GM23338 (cell line): ENCODE results near the gene ATXN7L1. TPM values are rescaled to one million over a fixed set of nuclear protein-coding genes. Genes with fewer than 3 reads are reported as not detected.

Experiments used
- ATAC-seq: fragments of 200-7000 bp; cut with Tn5 transposase; 3 replicates; pipeline ENCODE4 v1.9.1; 2020
- DNase-seq: peaks from one replicate; pipeline ENCODE4 v3.0.0-alpha.2; 2015; ENCODE audit warnings: low spot score
- H2AFZ ChIP-seq: fragments of 200-600 bp; sonication (generic); 2 replicates; pipeline ENCODE4 v1.8.0; 2016; ENCODE audit warnings: antibody characterized with exemption, mild to moderate bottlenecking, moderate library complexity
- H3F3A ChIP-seq: fragments of 200-600 bp; sonication (generic); replicated peaks from 2 replicates; pipeline ENCODE4 v1.8.0; 2017; ENCODE audit warnings: antibody characterized with exemption, mixed run types, low read depth
- H3K27ac ChIP-seq: fragments of 200-600 bp; sonication (generic); 2 replicates; pipeline ENCODE4 v1.6.1; 2016; ENCODE audit warnings: low read depth
- H3K27me3 ChIP-seq: fragments of 200-600 bp; sonication (generic); 2 replicates; pipeline ENCODE4 v1.8.0; 2016; ENCODE audit warnings: mild to moderate bottlenecking, mixed run types, moderate library complexity; ENCODE audit not compliant: insufficient read depth
- H3K36me3 ChIP-seq: fragments of 200-600 bp; sonication (generic); 2 replicates; pipeline ENCODE4 v1.8.0; 2016; ENCODE audit warnings: mild to moderate bottlenecking; ENCODE audit not compliant: insufficient read depth
- H3K4me1 ChIP-seq: fragments of 200-600 bp; sonication (generic); 2 replicates; pipeline ENCODE4 v1.8.0; 2016; ENCODE audit warnings: mild to moderate bottlenecking, moderate library complexity; ENCODE audit not compliant: insufficient read depth
- H3K4me2 ChIP-seq: fragments of 200-600 bp; sonication (generic); 2 replicates; pipeline ENCODE4 v1.7.1; 2017; ENCODE audit warnings: mixed run types
- H3K4me3 ChIP-seq: fragments of 200-600 bp; sonication (generic); 2 replicates; pipeline ENCODE4 v1.6.1; 2016; ENCODE audit warnings: mixed run types
- H3K79me2 ChIP-seq: fragments of 200-600 bp; sonication (generic); replicated peaks from 2 replicates; pipeline ENCODE4 v1.8.0; 2017; ENCODE audit warnings: mild to moderate bottlenecking; ENCODE audit not compliant: insufficient read depth
- H3K9me2 ChIP-seq: fragments of 200-600 bp; sonication (generic); 2 replicates; pipeline ENCODE4 v1.8.0; 2017; ENCODE audit not compliant: insufficient read depth
- H4K20me1 ChIP-seq: fragments of 200-600 bp; sonication (generic); replicated peaks from 2 replicates; pipeline ENCODE4 v1.8.0; 2017; ENCODE audit warnings: mild to moderate bottlenecking; ENCODE audit not compliant: insufficient read depth
- H3K27ac Mint-ChIP-seq: 2 replicates; pipeline ENCODE4 v1.8.0; 2020; ENCODE audit warnings: inconsistent platforms, mild to moderate bottlenecking, moderate library complexity, mixed read lengths
- H3K27me3 Mint-ChIP-seq: 3 replicates; pipeline ENCODE4 v1.8.0; 2022; ENCODE audit warnings: low read depth, mild to moderate bottlenecking, moderate library complexity, mixed read lengths, inconsistent platforms; ENCODE audit not compliant: insufficient read depth, poor library complexity
- H3K36me3 Mint-ChIP-seq: 3 replicates; pipeline ENCODE4 v1.8.0; 2021; ENCODE audit warnings: low read depth, mild to moderate bottlenecking, inconsistent platforms, moderate library complexity, mixed read lengths
- H3K4me1 Mint-ChIP-seq: 3 replicates; pipeline ENCODE4 v1.8.0; 2020; ENCODE audit warnings: mild to moderate bottlenecking, inconsistent platforms, mixed read lengths
- H3K4me3 Mint-ChIP-seq: 3 replicates; pipeline ENCODE4 v1.8.0; 2021; ENCODE audit warnings: moderate library complexity, mild to moderate bottlenecking, inconsistent platforms, mixed read lengths
- H3K9me3 Mint-ChIP-seq: 3 replicates; pipeline ENCODE4 v1.8.0; 2020; ENCODE audit warnings: moderate library complexity, mild to moderate bottlenecking, inconsistent platforms, mixed read lengths
- CREB1 ChIP-seq: fragments of 250-450 bp; sonication (Bioruptor Pico); IDR thresholded peaks from 2 replicates; pipeline ENCODE4 v1.5.0; 2020; ENCODE audit warnings: low read depth, mild to moderate bottlenecking, moderate library complexity
- CTCF ChIP-seq, 2 experiments: fragments of 200-600 bp in 1 of 2; sonication (generic) in 1 of 2; conservative IDR thresholded peaks; 2 replicates each; pipeline versions ENCODE4 v1.5.1 to v1.6.1; 2016 to 2017; ENCODE audit warnings: antibody characterized with exemption in 2 of 2, low read depth in 2 of 2, mild to moderate bottlenecking in 2 of 2, moderate library complexity in 1 of 2
- ETS1 ChIP-seq: IDR thresholded peaks from 2 replicates; pipeline ENCODE4 v1.6.1; 2016; ENCODE audit warnings: antibody characterized with exemption
- EZH2 ChIP-seq: fragments of 200-600 bp; sonication (generic); IDR thresholded peaks from one replicate; pipeline ENCODE4 v1.8.0; 2017; ENCODE audit warnings: antibody characterized with exemption, mild to moderate bottlenecking, low read depth; ENCODE audit not compliant: unreplicated experiment
- EZH2phosphoT487 ChIP-seq: fragments of 200-600 bp; sonication (generic); IDR thresholded peaks from one replicate; pipeline ENCODE4 v1.8.1; 2018; ENCODE audit warnings: antibody characterized with exemption; ENCODE audit not compliant: unreplicated experiment
- JUNB ChIP-seq: IDR thresholded peaks from one replicate; pipeline ENCODE4 v1.6.1; 2016; ENCODE audit warnings: antibody characterized with exemption; ENCODE audit not compliant: unreplicated experiment
- NANOG ChIP-seq: IDR thresholded peaks from 2 replicates; pipeline ENCODE4 v1.6.1; 2016; ENCODE audit warnings: antibody characterized with exemption, borderline replicate concordance
- POLR2AphosphoS5 ChIP-seq: IDR thresholded peaks from 2 replicates; pipeline ENCODE4 v1.6.1; 2016; ENCODE audit warnings: antibody characterized with exemption, low read depth
- REST ChIP-seq: IDR thresholded peaks from one replicate; pipeline ENCODE4 v1.6.1; 2018; ENCODE audit warnings: antibody characterized with exemption; ENCODE audit not compliant: unreplicated experiment
- STAT1 ChIP-seq: IDR thresholded peaks from one replicate; pipeline ENCODE4 v1.6.1; 2016; ENCODE audit warnings: antibody characterized with exemption; ENCODE audit not compliant: unreplicated experiment
- ZNF114 ChIP-seq: fragments of 250-450 bp; sonication (Bioruptor Pico); IDR thresholded peaks from 2 replicates; pipeline ENCODE4 v1.5.0; 2020; ENCODE audit warnings: mild to moderate bottlenecking, moderate library complexity
- ZNF331 ChIP-seq: fragments of 250-450 bp; sonication (Bioruptor Pico); IDR thresholded peaks from 2 replicates; pipeline ENCODE4 v1.5.0; 2020; ENCODE audit warnings: low read depth, mild to moderate bottlenecking, moderate library complexity
- polyA plus RNA-seq: library from polyadenylated mRNA; unstranded; fragments of >200 nt; fragmentation: Nextera tagmentation; extraction: Ambion mirVana; gene quantifications from 2 replicates; pipeline ENCODE4 v1.2.1, GENCODE V29; 2016
- total RNA-seq: library from RNA; depleted of rRNA; stranded (reverse); fragments of >200 nt; shearing (Covaris generic); gene quantifications from 2 replicates; pipeline ENCODE4 v1.2.3, GENCODE V29; 2014

ATXN7L1 gene
- total and polyA plus RNA-seq, 2 experiments from 2014 or later = 22.8 to 29.8 TPM

GRCh38 chr7:105905209-105905909 is 29.0 kb upstream of the ATXN7L1 start:
- H3K4me1 Mint-ChIP-seq = peaks cover 31% of the 10 kb centered on the region
- H3K4me1 ChIP-seq = peaks cover 21% of the 10 kb centered on the region
- peak overlapping the region; percentile 20 for H3K4me3 ChIP-seq
- peak overlapping the region; percentile 83 for H3K27ac ChIP-seq
- peak overlapping the region; percentile 45 for H3K4me2 ChIP-seq
- no peaks in the 10 kb centered on the region for H3K27me3 Mint-ChIP-seq
- peak; percentile 82 for DNase-seq
- H3K9me2 ChIP-seq = no peaks in the 10 kb centered on the region
- peaks cover 2% of the 10 kb centered on the region; the same call in 1 of the 2 replicates for H3K36me3 ChIP-seq
- H3K79me2 ChIP-seq = peaks cover 24% of the 10 kb centered on the region
- peak; percentile 88 for ATAC-seq
- no peak overlapping the region for H2AFZ ChIP-seq
- H3K36me3 Mint-ChIP-seq = peaks cover 13% of the 10 kb centered on the region
- H3K27me3 ChIP-seq = no peaks in the 10 kb centered on the region
- peak overlapping the region; percentile 31 for H3K4me3 Mint-ChIP-seq
- TF ChIP-seq POLR2AphosphoS5 = no peak
- TF ChIP-seq CREB1 (CRISPR knock-in tag) = no peak
- TF ChIP-seq JUNB = no peak
- H4K20me1 ChIP-seq = no peaks in the 10 kb centered on the region
- H3K9me3 Mint-ChIP-seq = peaks cover 7% of the 10 kb centered on the region
- peak overlapping the region; percentile 76 for H3K27ac Mint-ChIP-seq
- peaks cover 8% of the 10 kb centered on the region; the same call in 1 of the 2 replicates for H3F3A ChIP-seq

GRCh38 chr7:105904064-105904463 is 27.7 kb upstream of the ATXN7L1 start:
- H3K4me1 Mint-ChIP-seq = peaks cover 31% of the 10 kb centered on the region
- no peak overlapping the region; the same call in 1 of the 2 replicates for H3K27ac ChIP-seq
- H4K20me1 ChIP-seq = no peaks in the 10 kb centered on the region
- no peak overlapping the region for H3K4me3 ChIP-seq
- no peaks in the 10 kb centered on the region for H3K27me3 Mint-ChIP-seq
- no peak overlapping the region for H2AFZ ChIP-seq
- peaks cover 21% of the 10 kb centered on the region for H3K4me1 ChIP-seq
- no peaks in the 10 kb centered on the region; the same call in 2 of the 3 replicates for H3K9me3 Mint-ChIP-seq
- H3K27me3 ChIP-seq = no peaks in the 10 kb centered on the region
- no peaks in the 10 kb centered on the region for H3K9me2 ChIP-seq
- H3K79me2 ChIP-seq = peaks cover 24% of the 10 kb centered on the region
- H3F3A ChIP-seq = peaks cover 8% of the 10 kb centered on the region; the same call in 1 of the 2 replicates
- no peak overlapping the region for H3K4me3 Mint-ChIP-seq
- no peak for ATAC-seq
- no peak for DNase-seq
- H3K36me3 ChIP-seq = no peaks in the 10 kb centered on the region
- H3K27ac Mint-ChIP-seq = no peak overlapping the region; the same call in 1 of the 2 replicates
- peaks cover 3% of the 10 kb centered on the region; the same call in 2 of the 3 replicates for H3K36me3 Mint-ChIP-seq
- no peak for TF ChIP-seq ETS1
- TF ChIP-seq STAT1 = no peak
- no peak for TF ChIP-seq ZNF114
- TF ChIP-seq NANOG = no peak
- TF ChIP-seq EZH2 = no peak
- H3K4me2 ChIP-seq = no peak overlapping the region

- Histone ChIP-seq H3K9me2 (no peaks in the 10 kb centered on the region), H3K4me2 (no peak overlapping the region), H3K4me1 (peaks cover 21% of the 10 kb centered on the region), H2AFZ (no peak overlapping the region), H3K79me2 (peaks cover 24% of the 10 kb centered on the region), H3K27ac (no peak overlapping the region), H4K20me1 (no peaks in the 10 kb centered on the region), H3K4me3 (no peak overlapping the region), H3K27me3 (no peaks in the 10 kb centered on the region), H3K36me3 (no peaks in the 10 kb centered on the region), H3F3A (peaks cover 8% of the 10 kb centered on the region; the same call in 1 of the 2 replicates)
- Mint-ChIP-seq H3K4me1 (peaks cover 31% of the 10 kb centered on the region), H3K9me3 (no peaks in the 10 kb centered on the region; the same call in 2 of the 3 replicates), H3K4me3 (no peak overlapping the region), H3K27me3 (no peaks in the 10 kb centered on the region), H3K27ac (no peak overlapping the region), H3K36me3 (peaks cover 3% of the 10 kb centered on the region; the same call in 1 of the 3 replicates)
- DNase-seq = no peak
- ATAC-seq = no peak
- TF ChIP-seq POLR2AphosphoS5 (no peak), EZH2 (no peak), REST (no peak), EZH2phosphoT487 (no peak), NANOG (no peak), JUNB (no peak), ZNF331 (CRISPR knock-in tag) (no peak), CTCF (conservative IDR thresholded peaks at IDR 0.05; ENCODE audit: low read depth in 2 of 2) (no peak), CREB1 (CRISPR knock-in tag) (no peak)
Measured at GRCh38 chr7:105902325-105902911, 26.0 kb upstream of the ATXN7L1 start.
